Right atrium auricular region (tissue), 2 donors: ENCODE data around the gene SEMA3C. TPM values are rescaled to one million over a fixed set of nuclear protein-coding genes. Genes with fewer than 3 reads are reported as not detected.
A peak's percentile ranks its signal among the peaks of the same experiment; 100 is the strongest.

Experiments used
- DNase-seq: peaks from one replicate; pipeline ENCODE4 v3.0.0-alpha.2; 2019; ENCODE audit warnings: low spot score
- H3K27ac ChIP-seq, 2 donors: fragments of 200-600 bp; sonication (generic); 1 replicate in 1 of 2; 2 replicates in 1 of 2; pipeline ENCODE4 v1.5.1; 2016 to 2019
- H3K27me3 ChIP-seq, 2 donors: fragments of 200-600 bp; sonication (generic); one replicate each; pipeline versions ENCODE4 v1.5.1 to v1.6.0; 2017 to 2019
- H3K36me3 ChIP-seq: fragments of 200-600 bp; sonication (generic); one replicate; pipeline ENCODE4 v1.5.1; 2016
- H3K4me1 ChIP-seq, 2 donors: fragments of 200-600 bp; sonication (generic); one replicate each; pipeline versions ENCODE4 v1.5.1 to v1.6.0; 2017 to 2019
- H3K4me3 ChIP-seq, 2 donors: fragments of 200-600 bp; sonication (generic); 1 replicate in 1 of 2; 2 replicates in 1 of 2; pipeline ENCODE4 v1.5.1; 2017 to 2019; ENCODE audit warnings: mild to moderate bottlenecking in 1 of 2, moderate library complexity in 1 of 2
- H3K9me3 ChIP-seq, 2 donors: fragments of 200-600 bp; sonication (generic); one replicate each; pipeline ENCODE4 v1.5.1; 2019
- total RNA-seq, 2 donors: library from RNA; depleted of rRNA; stranded (reverse); fragments of >200 nt; gene quantifications; one replicate each; pipeline ENCODE4 v1.1.0, GENCODE V29; 2016
- TF ChIP-seq, protein P1 (sequence below), 2 donors: fragments of 200-600 bp; sonication (generic); IDR thresholded peaks; one replicate each; pipeline ENCODE4 v1.5.1; 2019; ENCODE audit warnings: antibody characterized with exemption in 2 of 2

The SEMA3C gene
- total RNA-seq, 2 donors from 2014 or later = 58.3 to 61.6 TPM

GRCh38 chr7:80902019-80902418, 16.8 kb downstream of the SEMA3C start:
- Histone ChIP-seq H3K4me3 (no peak overlapping the region), H3K27me3 (no peaks in the 10 kb centered on the region), H3K27ac (no peak overlapping the region), H3K36me3 (no peaks in the 10 kb centered on the region), H3K9me3 (no peaks in the 10 kb centered on the region), H3K4me1 (peaks cover 0 to 11% of the 10 kb centered on the region in 2 donors)
- DNase-seq = no peak
- TF ChIP-seq, protein P1, sequence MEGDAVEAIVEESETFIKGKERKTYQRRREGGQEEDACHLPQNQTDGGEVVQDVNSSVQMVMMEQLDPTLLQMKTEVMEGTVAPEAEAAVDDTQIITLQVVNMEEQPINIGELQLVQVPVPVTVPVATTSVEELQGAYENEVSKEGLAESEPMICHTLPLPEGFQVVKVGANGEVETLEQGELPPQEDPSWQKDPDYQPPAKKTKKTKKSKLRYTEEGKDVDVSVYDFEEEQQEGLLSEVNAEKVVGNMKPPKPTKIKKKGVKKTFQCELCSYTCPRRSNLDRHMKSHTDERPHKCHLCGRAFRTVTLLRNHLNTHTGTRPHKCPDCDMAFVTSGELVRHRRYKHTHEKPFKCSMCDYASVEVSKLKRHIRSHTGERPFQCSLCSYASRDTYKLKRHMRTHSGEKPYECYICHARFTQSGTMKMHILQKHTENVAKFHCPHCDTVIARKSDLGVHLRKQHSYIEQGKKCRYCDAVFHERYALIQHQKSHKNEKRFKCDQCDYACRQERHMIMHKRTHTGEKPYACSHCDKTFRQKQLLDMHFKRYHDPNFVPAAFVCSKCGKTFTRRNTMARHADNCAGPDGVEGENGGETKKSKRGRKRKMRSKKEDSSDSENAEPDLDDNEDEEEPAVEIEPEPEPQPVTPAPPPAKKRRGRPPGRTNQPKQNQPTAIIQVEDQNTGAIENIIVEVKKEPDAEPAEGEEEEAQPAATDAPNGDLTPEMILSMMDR (IDR thresholded peaks at IDR 0.05) = no peak

DNA sequence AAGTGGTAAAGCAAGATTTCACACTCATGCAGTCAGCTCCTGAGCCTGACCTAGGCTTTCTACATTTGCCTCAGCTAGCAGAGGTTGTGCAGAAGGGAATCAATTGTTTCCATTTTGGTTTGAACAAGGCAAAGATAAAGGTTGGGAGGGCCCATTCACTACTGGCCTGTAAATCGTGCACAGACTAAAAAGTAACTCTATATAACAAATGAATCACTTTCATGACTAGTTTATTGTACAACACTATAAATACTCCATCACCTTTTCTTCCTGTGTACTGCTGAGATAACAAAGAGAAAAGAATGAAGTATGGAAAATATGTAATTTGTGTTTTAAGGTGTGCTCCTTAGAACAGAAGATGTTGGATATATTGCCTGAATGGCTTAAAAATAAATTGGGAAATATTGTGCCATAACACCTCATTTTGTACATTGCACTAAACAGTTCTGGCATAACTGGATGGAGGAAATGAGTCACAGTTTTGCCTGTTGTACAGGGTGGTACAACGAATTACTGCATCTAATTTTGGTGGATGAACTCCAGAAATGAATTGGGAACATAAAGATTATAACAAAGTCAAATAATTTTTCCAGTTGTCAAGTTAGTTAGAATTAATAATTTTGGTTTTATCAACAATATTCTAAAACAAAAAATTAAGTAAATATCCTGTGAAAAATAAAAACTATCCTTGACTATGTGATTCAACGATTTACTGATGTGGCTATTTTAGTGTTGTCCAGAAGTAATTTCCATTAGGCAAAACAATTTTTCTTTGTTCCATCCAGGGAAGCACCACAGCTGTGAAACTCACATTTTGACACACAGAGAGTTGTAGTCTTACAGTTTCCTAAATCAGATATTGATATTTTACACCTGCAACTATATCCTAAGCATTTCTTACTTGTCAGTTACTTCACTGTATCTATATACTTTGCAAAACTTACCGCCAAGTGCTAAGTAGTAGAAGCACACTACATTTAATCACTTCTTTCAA, 18.0 kb downstream of the SEMA3C start:
- Histone ChIP-seq H3K27me3 (no peaks in the 10 kb centered on the region), H3K36me3 (no peaks in the 10 kb centered on the region), H3K4me3 (no peak overlapping the region), H3K9me3 (no peaks in the 10 kb centered on the region), H3K4me1 (peaks cover 0 to 6% of the 10 kb centered on the region in 2 donors), H3K27ac (peak overlapping the region in 1 of 2 donors; percentile 5)
- TF ChIP-seq, protein P1 (IDR thresholded peaks at IDR 0.05) = no peak
- no peak for DNase-seq

DNA sequence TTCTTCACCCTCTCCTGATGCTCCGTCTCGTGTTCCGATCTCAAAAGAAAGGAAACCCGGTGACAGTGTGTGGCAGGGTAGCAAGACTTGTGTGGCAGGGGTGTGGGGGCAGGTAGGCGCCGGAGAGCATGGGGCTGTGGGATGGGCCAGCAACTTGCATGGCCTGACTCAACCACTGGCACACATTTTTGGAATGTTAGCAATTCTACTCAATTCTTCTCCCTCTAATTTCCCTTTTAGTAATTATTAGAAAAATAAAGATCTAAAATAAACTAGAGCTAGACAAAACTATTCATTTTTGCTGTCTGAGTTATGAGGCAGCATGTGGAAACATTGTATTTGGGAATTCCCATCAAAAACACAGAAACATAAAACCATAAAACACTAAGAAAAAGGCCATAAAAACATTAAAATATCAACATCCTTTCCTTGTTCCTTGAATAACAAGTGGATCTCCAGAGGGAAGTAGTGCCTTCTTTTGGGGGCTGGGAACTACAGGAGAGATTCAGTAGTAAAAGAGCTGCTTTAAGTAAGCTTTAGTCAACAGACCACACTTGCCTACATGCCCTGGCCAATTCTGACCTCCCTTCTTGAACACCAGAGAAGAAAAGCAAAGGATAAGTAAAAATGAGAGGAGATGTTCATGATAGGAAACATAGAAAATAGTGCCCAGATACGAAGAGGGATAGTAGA, 21.8 kb downstream of the SEMA3C start:
- TF ChIP-seq, protein P1 (IDR thresholded peaks at IDR 0.05) = no peak
- no peaks in the 10 kb centered on the region for H3K27me3 ChIP-seq
- no peak overlapping the region for H3K4me3 ChIP-seq
- H3K4me1 ChIP-seq = no peaks in the 10 kb centered on the region
- H3K27ac ChIP-seq = no peak overlapping the region
- no peaks in the 10 kb centered on the region for H3K9me3 ChIP-seq
- H3K36me3 ChIP-seq = no peaks in the 10 kb centered on the region
- DNase-seq = no peak

GRCh38 chr7:80895056-80895455, 23.8 kb downstream of the SEMA3C start:
- TF ChIP-seq, protein P1 (IDR thresholded peaks at IDR 0.05) = no peak
- peaks cover 0 to 4% of the 10 kb centered on the region in 2 donors for H3K4me1 ChIP-seq
- no peak for DNase-seq
- no peaks in the 10 kb centered on the region for H3K36me3 ChIP-seq
- H3K4me3 ChIP-seq = no peak overlapping the region
- H3K27me3 ChIP-seq = no peaks in the 10 kb centered on the region
- H3K27ac ChIP-seq = no peak overlapping the region
- H3K9me3 ChIP-seq = no peaks in the 10 kb centered on the region

- TF ChIP-seq, protein P1 (IDR thresholded peaks at IDR 0.05) = no peak
- H3K4me1 ChIP-seq = peaks cover 0 to 4% of the 10 kb centered on the region in 2 donors
- no peaks in the 10 kb centered on the region for H3K9me3 ChIP-seq
- no peaks in the 10 kb centered on the region for H3K27me3 ChIP-seq
- H3K27ac ChIP-seq = no peak overlapping the region
- H3K4me3 ChIP-seq = no peak overlapping the region
- no peak for DNase-seq
- H3K36me3 ChIP-seq = no peaks in the 10 kb centered on the region
Observed at GRCh38 chr7:80891259-80891544, 27.6 kb downstream of the SEMA3C start.
